ENCODE measurements around the gene ZSCAN5B. TPM values are rescaled to one million over a fixed set of nuclear protein-coding genes. Genes with fewer than 3 reads are reported as not detected.
"Not testable (repeated sequence)": the region's sequence is repeated elsewhere in the genome, so short reads cannot be mapped to it uniquely, and the experiment has no call there.

ZSCAN5B gene
- total RNA-seq, 4 donors from 2014 or later, result not detected

DNA sequence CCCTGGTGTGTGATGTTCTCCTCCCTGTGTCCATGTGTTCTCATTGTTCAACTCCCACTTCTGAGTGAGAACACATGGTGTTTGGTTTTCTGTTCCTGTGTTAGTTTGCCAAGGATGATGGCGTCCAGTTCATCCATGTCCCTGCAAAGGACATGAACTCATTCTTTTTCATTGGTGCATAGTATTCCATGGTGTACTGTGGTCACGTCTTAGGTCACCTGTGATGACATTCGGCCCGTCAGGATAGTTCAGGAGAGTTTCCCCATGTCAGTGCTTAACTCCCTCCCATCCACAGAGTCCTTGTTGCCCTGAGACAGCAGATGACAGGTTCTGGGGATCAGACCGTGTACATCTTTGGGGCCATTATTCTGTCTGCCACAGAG, 47.9 kb downstream of the ZSCAN5B start:
- Histone ChIP-seq H3K27me3 (no peaks in the 10 kb centered on the region), H3K4me3 (replicated peaks in 1 of 3) (no peak overlapping the region), H3K9me3 (no peaks in the 10 kb centered on the region), H3K4me1 (no peaks in the 10 kb centered on the region), H3K36me3 (peaks cover 12 to 13% of the 10 kb centered on the region in 2 donors), H3K27ac (no peak overlapping the region)
- WGBS, 2 donors, result 83 to 97% methylated on average over 5 of the region's 5 CpGs
- intact Hi-C loops (cut with DNase I), result no loop called here
- DNase-seq, result no peak
- TF ChIP-seq, protein P1, sequence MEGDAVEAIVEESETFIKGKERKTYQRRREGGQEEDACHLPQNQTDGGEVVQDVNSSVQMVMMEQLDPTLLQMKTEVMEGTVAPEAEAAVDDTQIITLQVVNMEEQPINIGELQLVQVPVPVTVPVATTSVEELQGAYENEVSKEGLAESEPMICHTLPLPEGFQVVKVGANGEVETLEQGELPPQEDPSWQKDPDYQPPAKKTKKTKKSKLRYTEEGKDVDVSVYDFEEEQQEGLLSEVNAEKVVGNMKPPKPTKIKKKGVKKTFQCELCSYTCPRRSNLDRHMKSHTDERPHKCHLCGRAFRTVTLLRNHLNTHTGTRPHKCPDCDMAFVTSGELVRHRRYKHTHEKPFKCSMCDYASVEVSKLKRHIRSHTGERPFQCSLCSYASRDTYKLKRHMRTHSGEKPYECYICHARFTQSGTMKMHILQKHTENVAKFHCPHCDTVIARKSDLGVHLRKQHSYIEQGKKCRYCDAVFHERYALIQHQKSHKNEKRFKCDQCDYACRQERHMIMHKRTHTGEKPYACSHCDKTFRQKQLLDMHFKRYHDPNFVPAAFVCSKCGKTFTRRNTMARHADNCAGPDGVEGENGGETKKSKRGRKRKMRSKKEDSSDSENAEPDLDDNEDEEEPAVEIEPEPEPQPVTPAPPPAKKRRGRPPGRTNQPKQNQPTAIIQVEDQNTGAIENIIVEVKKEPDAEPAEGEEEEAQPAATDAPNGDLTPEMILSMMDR (IDR thresholded peaks at IDR 0.05), result no peak
- no peak for TF ChIP-seq POLR2A (IDR thresholded peaks at IDR 0.05)

GRCh38 chr19:56148955-56149655, 48.5 kb downstream of the ZSCAN5B start:
- H3K27me3 ChIP-seq; intact Hi-C loops (cut with DNase I); DNase-seq; H3K4me3 ChIP-seq (replicated peaks in 1 of 3); H3K9me3 ChIP-seq; H3K27ac ChIP-seq; H3K4me1 ChIP-seq: not testable (repeated sequence)
- WGBS, 2 donors, result 96 to 97% methylated on average over 12 of the region's 12 CpGs
- H3K36me3 ChIP-seq, result peaks cover 12 to 13% of the 10 kb centered on the region in 2 donors

- TF ChIP-seq, protein P1 (IDR thresholded peaks at IDR 0.05), result no peak
- TF ChIP-seq POLR2A (IDR thresholded peaks at IDR 0.05), result no peak
- Histone ChIP-seq H3K9me3 (no peaks in the 10 kb centered on the region), H3K36me3 (peaks cover 12 to 13% of the 10 kb centered on the region in 2 donors), H3K4me1 (peaks cover 2 to 3% of the 10 kb centered on the region in 2 donors), H3K27ac (no peak overlapping the region), H3K4me3 (replicated peaks in 1 of 3) (no peak overlapping the region), H3K27me3 (no peaks in the 10 kb centered on the region)
- intact Hi-C loops (cut with DNase I), result no loop called here
- DNase-seq, result no peak
- WGBS, 2 donors, result 90 to 96% methylated on average over 14 of the region's 15 CpGs
Measured at GRCh38 chr19:56148096-56148495, 49.5 kb downstream of the ZSCAN5B start.

GRCh38 chr19:56147307-56147706, 50.3 kb downstream of the ZSCAN5B start:
- Histone ChIP-seq H3K4me3 (replicated peaks in 1 of 3) (no peak overlapping the region), H3K4me1 (peaks cover 8 to 11% of the 10 kb centered on the region in 2 donors), H3K9me3 (no peaks in the 10 kb centered on the region), H3K27ac (no peak overlapping the region), H3K36me3 (peaks cover 12 to 13% of the 10 kb centered on the region in 2 donors), H3K27me3 (no peaks in the 10 kb centered on the region)
- no peak for DNase-seq
- TF ChIP-seq, protein P1 (IDR thresholded peaks at IDR 0.05), result no peak
- no peak for TF ChIP-seq POLR2A (IDR thresholded peaks at IDR 0.05)
- intact Hi-C loops (cut with DNase I), result no loop called here
- 95 to 98% methylated on average over 10 to 13 of the region's 22 CpGs for WGBS, 2 donors

GRCh38 chr19:56146904-56147303, 50.7 kb downstream of the ZSCAN5B start:
- 95 to 97% methylated on average over 31 of the region's 31 CpGs for WGBS, 2 donors
- DNase-seq, result no peak
- TF ChIP-seq, protein P1 (IDR thresholded peaks at IDR 0.05), result no peak
- no peak for TF ChIP-seq POLR2A (IDR thresholded peaks at IDR 0.05)

More at GRCh38 chr19:56146904-56147303, 50.7 kb downstream of the ZSCAN5B start:
- Histone ChIP-seq H3K27me3 (no peaks in the 10 kb centered on the region), H3K4me3 (replicated peaks in 1 of 3) (no peak overlapping the region), H3K9me3 (no peaks in the 10 kb centered on the region), H3K36me3 (peaks cover 12 to 13% of the 10 kb centered on the region in 2 donors), H3K27ac (no peak overlapping the region), H3K4me1 (peaks cover 11 to 15% of the 10 kb centered on the region in 2 donors)
- intact Hi-C loops (cut with DNase I), result no loop called here

Data from thyroid gland (tissue), 4 donors.